Endothelial cell of umbilical vein (primary cell): ENCODE results near the gene WDR43.

Experiments used
- CTCF ChIP-seq, 2 donors: IDR thresholded peaks; 1 replicate in 1 of 2; 2 replicates in 1 of 2; pipeline ENCODE4 v1.5.1; 2011; ENCODE audit warnings: low read length in 2 of 2, mild to moderate bottlenecking in 2 of 2, moderate library complexity in 2 of 2, control low read depth in 1 of 2, inconsistent platforms in 1 of 2, low read depth in 1 of 2; ENCODE audit not compliant: insufficient read depth in 1 of 2; ENCODE audit errors: extremely low read depth in 1 of 2
- JUN ChIP-seq: IDR thresholded peaks from 2 replicates; pipeline ENCODE4 v1.6.1; 2011; ENCODE audit warnings: borderline replicate concordance, low read depth; ENCODE audit not compliant: insufficient read length, insufficient read depth
- POLR2A ChIP-seq: IDR thresholded peaks from 2 replicates; pipeline ENCODE4 v1.6.1; 2012; ENCODE audit warnings: low read depth, mild to moderate bottlenecking, control low read depth, low read length
- TF ChIP-seq, protein P1 (sequence below): IDR thresholded peaks from 2 replicates; pipeline ENCODE4 v1.6.1; 2011; ENCODE audit not compliant: insufficient read depth, insufficient read length

- TF ChIP-seq CTCF (IDR thresholded peaks at IDR 0.05; ENCODE audit: extremely low read depth in 1 of 2, insufficient read depth in 1 of 2, low read depth in 1 of 2, low read length in 2 of 2) (no peak), POLR2A (no peak), JUN (no peak)
- TF ChIP-seq, protein P1, sequence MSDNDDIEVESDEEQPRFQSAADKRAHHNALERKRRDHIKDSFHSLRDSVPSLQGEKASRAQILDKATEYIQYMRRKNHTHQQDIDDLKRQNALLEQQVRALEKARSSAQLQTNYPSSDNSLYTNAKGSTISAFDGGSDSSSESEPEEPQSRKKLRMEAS = no peak
Observed at GRCh38 chr2:28974252-28974651, 79.8 kb downstream of the WDR43 start.
